CMK (cell line): ENCODE results near the gene PTOV1.

Experiments
- DNase-seq: peaks from one replicate; pipeline ENCODE4 v3.0.0-alpha.2; 2010; ENCODE audit warnings: low read depth

Gene PTOV1

DNA sequence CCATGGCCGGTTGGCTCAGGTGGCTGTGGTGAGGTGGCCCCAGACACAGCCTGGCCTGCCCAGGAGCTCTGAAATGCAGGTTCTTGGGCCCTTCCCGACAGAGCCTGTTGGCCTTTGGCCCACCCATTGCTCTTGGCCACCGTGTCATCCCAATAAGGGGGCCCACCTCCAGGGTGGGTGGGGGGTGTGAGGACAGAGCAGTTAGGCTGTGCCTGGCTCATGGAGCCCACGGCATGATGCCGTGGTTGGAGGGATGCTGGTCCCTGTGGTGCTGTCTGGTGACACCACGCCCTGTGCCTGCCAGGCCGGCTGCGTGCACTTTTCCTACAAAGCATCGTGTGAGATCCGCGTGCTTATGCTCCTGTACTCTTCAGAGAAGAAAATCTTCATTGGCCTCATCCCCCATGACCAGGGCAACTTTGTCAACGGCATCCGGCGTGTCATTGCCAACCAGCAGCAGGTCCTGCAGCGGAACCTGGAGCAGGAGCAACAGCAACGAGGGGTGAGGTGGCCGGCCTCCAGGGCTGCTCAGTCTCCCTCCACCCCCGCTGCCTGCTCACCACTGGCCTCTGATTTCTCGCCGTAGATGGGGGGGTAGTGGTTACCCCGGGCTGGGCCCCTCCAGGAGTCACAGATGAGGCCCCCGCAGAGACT lies 8.8 kb downstream of the PTOV1 start:
- DNase-seq = no peak

DNA sequence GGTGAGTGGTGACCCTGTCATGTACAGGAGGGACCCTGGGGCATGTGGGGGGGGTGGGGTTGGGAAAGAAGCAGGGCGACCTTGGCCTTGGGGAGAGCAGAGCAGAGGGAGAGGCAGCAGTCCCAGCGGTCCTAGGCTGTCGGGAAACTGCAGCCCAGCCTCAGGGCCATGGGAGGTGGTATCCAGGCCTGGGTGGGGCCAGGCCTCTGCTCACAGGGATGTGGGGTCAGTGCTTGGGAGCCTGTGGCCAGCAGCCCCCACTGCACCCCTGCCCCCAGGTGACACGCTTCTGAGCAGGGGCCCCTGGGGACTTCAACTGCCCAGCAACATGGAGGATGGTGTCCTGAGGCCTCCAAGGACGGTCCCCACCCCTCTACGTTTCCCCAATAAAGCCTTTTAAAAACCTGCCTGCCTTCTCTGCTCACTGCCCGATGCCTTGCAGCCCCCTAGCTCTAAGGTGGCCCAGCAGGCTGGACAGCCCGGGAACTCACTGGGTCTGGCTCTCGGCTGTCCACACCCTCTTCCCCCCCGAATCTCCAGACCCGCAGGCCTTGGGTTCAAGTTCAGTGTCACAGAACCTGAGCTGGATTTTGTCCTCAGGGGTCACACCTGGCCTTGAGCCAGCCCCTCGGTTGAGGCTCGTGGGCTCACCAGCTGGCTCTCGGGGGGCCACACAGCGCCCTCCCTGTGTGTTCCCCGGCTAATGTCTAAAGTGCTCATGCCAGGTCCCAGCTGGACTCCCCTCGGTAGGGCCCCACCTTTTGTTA lies 9.6 kb downstream of the PTOV1 start:
- DNase-seq = no peak

DNA sequence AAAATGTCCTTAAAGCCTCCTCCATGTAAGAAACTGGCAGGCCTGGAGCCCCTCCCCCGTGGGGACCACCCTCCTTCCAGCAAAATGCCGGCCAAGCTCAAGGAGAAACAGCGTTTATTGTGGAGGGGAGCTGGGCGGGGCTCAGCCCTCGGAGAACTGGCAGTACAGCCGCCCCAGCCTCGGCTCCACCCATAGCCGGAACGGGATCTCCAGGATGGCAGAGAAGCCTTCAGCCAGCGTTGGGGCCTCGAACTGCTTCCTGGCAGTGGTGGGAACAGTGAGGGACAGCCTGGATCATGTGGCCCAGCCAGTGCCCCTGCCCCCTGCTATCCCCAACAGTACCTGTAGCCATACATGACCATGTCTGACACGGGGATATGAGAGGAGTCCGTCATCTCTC lies 10.1 kb downstream of the PTOV1 start:
- DNase-seq = no peak

DNA sequence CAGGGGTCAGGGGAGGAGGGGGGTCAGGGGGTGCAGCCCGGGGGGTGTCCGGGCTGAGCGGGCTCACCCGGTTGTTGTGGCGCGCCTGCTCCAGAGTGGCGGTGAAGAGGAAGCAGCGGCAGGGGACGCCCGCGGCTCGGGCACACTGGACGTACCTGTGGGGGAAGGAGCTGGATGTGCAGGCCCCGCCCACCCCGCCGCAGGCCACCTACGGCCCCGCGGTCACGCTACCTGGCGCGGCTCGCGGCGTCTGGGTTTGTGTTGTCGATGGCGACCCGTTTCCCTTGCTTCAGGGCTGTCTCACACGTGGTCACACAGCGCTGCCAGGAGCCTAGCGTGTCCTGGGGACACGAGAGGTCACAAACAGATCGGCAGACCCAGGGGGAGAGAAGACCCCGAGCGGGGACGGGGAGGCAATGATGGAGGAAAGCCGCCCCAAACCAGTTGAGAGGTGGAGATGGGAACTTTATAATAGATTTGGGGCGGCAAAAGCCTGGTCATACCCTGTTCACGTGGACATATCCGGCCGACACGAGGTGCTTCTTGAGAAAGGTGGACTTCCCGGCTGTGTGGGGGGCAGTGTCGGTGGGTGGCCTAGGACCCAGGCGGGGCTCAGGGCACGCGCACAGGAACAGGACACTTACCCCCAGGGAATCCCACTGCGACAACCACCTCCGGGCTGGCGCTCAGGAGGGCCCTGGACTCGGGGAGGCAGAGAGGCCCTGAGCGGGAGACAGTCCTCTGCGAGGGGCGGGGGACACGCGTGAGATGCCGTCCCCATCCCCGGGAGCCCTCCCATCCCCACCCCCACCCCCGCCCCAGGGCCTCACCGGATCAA lies 10.8 kb downstream of the PTOV1 start:
- no peak for DNase-seq

DNA sequence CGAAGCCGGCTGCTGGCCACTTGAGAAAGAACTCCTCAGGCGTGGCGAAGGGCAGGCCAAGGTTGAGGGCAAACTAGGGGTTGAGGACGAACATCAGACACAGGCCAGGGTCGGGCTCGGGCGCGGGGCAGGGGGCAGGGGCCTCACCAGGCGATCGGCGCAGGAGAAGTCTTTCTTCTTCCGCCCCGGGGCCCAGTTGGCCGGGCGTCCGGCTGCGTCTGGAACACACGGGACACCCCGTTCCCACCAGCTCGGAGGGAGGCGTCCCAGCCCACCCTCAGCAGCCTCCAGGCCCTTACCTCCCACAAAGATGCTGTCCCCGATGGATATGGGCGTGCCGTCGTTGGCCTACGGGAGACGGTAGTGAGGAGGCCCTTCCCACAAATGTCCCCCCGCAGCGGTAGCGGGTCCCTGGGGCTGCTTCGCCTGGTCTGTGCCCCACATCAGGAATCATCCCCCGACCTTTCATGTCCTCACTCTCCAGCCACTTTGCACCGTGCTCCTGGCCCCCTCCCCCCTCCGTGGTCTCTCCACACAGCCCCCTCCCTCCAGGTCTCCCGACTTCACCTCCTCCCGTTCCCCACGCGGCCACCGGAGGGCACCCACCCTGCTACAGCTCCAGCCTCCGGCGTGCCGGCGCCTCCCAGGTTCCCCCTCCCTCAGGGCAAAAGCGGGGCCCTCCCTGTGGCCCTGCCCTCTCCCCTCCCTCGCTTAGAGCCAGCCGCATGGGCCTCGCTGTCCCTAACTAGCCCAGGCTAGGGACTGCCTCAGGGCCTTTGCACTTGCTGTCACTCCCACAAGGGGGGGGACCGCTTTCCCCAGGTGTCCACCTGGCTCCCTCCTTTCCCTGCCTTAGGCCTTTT lies 11.7 kb downstream of the PTOV1 start:
- no peak for DNase-seq

DNA sequence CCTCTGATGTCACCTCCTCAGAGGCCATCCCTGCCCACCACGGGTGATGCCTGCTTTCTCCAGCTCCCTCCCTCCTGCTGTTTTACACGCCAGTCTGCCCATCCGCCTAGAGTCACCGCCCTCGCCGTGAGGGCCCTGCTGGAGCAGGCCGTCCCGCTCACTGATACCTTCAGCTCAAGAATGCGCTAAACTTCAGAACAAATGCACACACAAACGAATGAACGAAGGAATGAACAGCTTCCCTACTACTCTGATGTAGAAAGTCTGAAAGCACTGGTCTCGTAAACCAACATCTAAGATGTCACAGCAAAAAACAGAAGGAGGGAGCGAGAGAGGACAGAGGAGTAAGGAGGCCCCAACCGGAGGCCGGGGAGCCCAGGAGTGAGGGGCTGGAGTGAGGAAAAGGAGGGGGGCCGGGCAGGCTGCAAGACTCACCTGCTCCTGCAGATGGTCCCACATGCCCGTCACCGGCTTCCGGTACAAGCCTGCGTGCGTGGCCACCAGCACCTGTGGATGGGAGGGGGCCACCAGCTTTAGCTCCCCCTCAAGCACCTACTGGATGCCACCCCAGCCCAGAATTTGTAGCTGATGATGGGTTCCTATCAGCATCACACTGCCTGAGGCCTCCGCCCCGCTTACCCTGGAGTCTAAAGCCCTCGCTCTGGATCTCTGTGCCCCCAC lies 12.4 kb downstream of the PTOV1 start:
- no peak for DNase-seq

DNA sequence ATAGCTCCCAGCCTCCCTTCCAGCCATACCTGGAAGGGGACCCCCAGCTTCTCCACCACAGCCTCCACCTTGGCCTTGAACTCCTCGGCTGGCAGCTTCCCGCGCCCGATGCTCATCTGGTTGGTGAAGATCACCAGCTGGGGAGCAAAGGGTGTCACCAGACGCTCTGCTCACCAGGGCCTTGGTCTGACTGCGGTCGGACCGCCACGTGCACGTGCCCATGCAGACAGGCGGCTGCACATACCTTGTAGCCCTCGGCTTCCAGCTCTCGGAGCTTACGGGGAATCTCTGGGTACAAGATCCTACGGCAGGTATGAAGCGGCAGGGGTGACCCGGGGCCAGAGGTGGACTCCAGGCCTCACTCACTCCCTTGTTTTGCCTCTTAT lies 13.0 kb downstream of the PTOV1 start:
- no peak for DNase-seq

DNA sequence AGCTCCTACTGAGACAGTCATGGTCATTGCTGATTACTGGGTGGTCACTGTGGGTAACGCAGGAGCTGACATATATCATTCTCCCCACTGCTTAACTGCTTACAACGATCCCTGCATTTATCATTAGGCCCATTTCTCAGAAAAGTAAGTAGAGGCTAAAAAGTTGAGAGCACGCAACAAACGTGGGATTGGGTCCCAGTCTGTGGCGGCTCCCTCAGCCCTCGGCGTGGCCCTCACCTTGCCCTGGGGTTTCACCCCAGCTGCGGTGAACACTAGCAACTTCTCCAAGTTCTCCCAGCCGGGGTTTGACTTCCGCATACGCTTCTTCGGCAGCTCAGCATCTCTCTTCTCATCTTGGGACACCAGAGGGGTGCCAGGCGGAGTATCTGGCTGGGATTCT lies 13.9 kb downstream of the PTOV1 start:
- no peak for DNase-seq

DNA sequence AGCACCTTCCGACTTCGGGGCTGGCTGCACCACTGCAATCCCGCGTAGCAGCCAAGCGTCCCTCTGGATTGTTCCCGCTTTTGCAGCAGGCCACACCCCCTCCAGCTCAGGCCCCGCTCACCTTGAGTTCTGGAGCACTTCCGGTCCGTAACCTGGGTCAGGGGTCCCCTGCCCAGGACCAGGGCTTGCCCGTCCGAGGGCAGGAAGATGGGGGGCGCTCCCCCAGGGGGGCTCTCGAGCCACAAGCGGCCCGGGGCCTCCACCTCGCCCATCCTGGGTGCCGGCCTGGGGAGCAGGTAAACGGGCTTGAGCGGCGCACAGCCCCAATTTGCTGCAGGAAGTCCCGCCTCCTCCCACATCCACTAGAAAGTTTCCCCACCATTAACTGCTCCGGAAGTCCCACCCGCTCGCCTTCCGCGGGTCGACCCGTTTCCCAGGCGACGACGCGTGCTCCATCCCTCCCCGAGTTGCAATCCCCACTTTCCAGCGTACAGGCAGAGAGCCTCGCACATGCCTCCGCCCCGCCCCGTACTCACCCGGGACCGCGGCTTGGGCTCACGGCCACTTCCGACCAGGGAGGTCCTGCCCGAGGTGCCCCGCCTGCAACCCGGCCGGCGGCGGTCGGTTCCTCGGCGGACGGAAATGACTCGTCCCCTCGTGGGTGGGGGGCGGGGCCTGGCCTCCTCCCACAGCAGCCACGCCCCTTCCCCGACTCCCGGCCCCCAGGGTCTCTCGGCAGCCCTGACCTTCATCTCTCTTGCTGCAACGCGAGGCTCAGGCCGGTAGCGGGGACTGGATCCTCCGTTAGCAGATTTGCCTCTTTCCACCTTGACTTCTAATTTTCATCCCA lies 16.2 kb downstream of the PTOV1 start, which contains the start of gene PNKP:
Gene PNKP, minus strand, starts transcription at position 644 of the 850 bp plus-strand sequence. Its CDS starts 372 bp downstream, at position 272.
- peak; percentile 72 for DNase-seq

DNA sequence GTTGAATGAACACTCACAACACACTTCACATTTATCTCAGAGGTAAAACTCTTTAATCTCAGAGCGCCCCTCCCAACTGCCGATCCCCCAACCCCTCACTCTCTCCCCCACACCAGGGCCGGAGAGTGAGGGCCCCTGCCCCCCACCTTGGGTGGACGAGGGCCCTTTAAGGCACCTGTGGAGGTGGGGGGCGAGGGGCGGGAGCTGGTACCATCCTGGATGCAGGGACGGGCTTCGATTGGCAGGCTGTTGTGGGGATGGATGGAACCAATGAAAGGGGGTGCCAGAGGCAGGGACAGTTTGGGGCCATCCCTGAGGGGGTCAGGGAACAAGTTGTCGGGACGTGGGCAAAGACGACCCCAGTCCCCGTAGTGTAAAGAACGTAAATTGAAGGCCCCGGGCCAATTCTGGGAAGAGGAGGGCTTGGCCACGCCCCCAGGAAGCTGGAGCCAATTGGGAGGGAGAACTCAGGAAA lies 18.1 kb downstream of the PTOV1 start:
- DNase-seq = no peak

DNA sequence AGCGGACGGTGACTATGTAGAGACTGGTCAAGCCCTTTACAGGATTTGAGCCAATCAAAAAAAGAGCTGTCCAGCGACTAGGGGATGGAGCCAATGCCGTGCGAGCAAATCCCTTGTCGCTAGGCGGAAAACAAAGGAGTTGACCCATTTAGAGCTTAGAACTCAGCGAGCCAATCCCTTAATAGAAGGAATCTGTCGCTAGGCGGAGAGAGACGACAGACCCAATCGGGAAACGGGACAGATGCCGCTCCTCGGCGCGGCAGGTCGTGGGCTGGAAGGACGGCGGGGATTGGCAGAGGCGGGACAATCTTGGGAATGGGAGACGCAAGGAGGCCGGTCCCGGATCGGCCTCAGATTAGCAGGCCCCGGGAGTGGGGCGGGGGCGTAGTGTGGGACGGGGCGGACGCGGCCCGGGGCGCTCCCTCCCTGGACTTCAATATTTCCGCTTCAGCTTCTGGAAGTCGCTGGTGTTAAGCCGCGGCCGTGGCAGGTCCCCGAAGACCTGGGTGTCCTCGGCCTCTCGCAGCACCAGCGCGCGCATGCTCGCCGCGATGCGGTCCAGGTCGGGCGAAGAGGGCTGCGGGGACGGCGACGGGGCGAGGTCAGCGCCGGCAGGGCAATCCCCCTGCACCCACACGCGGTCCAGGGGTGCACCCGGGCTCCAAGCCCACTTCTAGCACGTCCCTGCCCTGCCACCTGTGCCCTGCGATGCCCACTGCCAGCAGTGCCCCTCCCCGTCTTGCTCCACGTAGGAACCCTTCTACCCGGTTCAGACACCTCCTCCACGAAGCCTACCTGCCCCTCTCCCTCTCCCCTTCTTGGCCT lies 18.7 kb downstream of the PTOV1 start:
- DNase-seq = peak; percentile 100

DNA sequence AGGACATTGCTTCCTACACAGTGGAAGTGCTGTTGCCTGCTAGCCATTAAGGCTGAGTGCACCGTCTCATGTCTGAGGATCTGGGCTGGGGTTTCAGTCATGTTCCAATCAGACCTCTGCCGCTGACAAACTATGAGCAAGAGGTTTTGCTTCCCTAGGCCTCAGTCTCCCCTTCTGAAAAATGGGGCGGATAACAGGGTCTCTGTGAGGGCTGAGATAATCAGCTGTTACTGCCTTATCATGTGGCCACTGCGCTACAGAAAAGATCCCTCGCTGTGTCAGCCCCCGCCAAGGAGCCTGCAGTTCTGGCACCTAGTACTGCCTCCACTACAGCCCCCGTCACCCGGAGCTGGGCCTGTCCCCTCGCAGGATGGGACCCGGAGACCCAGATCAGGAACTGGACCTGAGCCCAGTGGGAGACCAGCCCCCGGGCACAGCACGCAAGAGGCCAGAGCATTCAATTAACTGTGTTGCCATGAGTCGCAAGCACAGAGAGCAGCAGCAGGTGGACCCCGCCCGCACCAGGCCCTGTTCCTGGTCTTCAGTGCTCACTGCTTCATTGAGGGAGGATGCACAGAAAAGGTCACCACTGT lies 19.4 kb downstream of the PTOV1 start:
- no peak for DNase-seq

DNA sequence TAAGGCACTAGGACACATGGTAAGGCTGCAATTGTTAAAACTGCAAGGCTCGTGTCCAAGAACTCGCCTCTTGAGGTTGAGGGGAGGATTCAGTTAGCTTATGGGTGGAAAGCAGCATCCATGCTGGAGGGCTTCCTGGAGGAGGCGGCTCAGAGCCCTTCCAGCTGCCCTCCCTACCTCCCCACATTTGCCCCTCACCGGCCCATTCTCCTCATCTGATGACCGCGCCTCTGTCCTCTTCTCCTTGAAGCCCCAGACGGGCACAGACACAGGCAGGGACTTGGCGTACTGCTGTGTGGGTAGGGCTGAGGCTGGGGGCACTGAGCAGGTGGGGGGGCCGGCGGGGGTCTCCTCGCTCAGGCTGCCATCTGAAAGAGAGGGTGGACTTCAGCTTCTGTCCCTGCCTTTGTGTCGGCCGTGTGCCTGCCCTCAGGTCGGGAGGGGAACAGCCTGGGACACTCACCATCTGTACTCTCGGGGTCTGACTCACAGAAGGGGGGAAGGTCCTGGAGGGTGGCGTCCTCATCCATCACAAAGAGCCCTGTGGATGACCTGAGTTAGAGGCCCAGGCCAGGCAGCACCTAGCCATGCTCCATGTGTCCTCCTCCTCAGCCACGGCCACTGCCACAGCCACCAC lies 20.5 kb downstream of the PTOV1 start:
- no peak for DNase-seq

DNA sequence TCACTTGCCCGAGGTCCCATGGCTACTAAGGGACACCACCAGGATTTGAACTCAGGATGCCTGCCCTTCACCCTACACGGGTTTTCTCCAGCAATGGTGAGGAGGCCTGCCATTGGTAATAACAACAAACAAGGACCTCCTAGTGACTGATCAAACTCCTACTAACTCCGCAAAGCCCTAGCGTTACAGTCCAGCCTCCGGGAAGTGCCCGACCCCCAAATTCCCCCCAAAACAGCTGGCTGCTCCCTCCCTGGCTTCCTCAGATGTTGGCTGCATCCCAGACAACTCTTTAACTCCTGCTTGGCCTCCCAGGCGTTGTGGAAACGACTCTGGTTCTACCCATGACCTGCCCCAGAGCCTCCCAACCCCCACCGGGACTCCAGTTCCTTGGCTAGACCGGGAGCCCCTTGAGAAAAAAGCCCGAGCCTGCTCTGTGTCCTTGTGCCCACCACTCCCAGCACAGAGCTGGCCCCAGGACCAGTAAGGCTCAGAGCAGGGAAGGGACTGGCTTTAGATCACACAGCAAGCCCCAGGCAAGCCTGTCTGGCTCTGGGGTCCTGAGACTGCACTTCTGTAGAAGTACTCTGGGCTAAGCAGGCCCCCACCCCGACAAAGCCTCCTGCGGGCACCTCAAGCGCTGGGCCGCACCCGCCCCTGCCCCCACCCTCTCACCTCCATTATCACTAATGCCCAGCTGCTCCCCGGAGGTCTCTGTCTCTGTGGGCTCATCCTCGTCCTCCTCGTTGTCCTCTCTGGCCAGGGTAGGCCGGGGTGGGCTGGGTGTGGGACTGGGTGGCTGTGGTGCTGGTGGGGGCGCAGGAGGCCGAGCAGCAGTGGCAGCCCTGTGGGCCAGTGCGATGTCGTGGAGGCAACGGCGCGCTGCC lies 21.5 kb downstream of the PTOV1 start:
- DNase-seq = no peak

DNA sequence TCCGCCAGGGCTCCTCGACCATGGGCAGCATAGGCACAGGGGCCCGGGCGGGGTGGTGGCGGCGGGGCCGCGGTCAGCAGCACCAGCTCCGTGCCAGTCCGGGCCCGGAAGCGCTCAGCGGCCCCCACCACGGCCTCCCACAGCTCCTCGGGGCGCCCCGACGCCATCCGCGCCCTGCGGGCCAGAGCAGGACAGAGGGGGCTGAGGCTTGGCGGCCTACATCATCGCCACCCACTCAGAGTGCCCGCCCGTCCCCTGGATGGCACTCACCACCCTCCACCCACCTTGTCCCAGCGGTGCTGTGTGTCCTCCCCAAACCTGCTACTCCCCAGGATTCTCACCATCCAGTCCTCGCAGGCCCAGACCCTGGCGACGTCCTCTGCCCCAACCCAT lies 22.2 kb downstream of the PTOV1 start:
- no peak for DNase-seq

DNA sequence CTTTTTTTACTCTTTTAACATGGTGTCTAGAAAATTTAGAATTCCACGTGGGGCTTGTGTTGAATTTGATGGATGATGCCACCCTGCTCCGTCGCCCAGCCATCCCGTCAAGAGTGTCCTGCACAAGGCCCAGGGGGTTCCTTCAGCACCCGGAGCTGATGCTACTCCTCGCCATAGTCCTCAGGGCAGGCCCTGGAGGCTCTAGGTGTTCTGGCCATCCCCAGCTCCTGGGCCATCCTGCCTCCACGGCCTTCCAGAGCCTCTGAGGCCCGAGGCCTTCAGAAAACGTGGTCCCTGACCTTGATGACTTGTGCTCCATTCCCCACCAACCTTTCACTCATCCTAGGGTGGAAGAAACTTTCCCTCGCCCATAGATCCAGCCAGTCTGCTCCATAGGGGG lies 22.9 kb downstream of the PTOV1 start:
- DNase-seq = no peak

DNA sequence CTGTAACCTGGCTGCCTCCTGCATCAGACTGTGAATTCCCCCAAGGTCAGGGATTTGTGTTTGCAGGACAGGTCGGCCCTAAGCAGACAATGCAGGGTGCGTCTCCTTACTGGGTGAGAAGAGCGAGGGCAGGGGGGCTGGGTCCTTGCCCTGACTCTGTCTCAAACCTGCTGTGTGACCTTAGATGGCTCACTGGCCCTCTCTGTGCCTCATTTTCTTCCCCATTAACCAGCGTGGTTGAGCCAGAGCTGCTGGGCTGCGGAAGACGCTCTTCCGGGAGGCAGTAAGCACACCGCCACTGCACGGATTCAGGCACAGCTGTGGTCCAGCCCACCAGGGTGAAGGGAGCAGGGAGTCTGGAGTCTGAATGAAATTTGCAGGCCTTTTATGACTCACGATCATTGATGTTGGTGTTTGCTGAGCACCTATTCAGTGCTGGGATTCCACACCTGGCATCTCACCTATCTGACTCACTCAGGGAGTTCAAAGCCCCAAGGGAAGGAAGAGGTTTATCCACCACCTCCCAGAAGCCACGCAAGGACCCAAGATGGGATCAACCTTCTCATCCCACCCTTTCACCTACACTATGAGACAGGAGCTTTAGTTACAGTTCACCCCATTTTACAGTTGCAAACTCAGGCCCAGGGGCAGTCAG lies 23.7 kb downstream of the PTOV1 start:
- DNase-seq = no peak
